Epithelial cell of umbilical artery (primary cell): ENCODE results near the gene DGUOK. TPM values are rescaled to one million over a fixed set of nuclear protein-coding genes. Genes with fewer than 3 reads are reported as not detected.

Source experiments
- total RNA-seq: library from RNA; depleted of rRNA; stranded (reverse); fragments of >200 nt; gene quantifications from 2 replicates; pipeline ENCODE4 v1.2.3, GENCODE V29; 2014

Gene DGUOK
- total RNA-seq = 48.2 and 62.7 TPM in 2 replicates

GRCh38 chr2:73926493-73927327, at the start of gene DGUOK:
Gene DGUOK (plus strand): TSS chr2:73926880. CDS start chr2:73926911, 31 bp downstream.

DNA sequence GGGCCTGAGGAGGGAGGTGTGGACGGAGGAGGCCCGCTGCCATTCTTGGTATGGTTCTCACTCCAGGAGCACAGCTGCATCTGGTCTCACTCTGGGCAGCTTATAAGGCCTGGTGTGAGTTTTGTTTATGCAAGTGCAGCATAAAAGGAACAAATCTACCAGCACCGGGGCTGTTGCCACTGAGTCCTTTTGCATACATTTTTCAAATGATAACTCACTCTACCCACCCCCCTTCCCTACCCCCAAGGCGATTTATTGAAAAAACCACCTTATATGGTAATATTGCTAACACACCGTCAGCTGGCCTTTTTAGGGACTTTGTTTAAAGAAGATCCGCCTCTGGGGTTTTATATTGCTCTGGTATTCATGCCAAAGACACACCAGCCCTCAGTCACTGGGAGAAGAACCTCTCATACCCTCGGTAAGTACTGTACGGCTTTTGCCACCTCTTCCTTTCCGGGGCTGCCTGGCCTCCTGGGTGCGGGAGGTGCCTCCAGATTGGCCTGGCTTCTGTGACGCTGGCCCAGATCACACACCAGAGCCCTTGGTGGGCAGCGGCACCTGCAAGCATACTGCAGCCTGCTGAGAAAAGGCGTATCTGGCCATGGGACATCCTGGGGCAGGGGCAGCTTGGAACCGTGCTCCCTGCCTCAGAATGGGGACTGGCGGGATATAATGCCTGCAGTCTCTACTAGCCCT, 33.9 kb upstream of the DGUOK start, which contains the start of gene ACTG2:
ACTG2 (plus strand) TSS at position 378 of the 699 bp plus-strand sequence. CDS start 8,304 bp downstream, outside the sequence.

DNA sequence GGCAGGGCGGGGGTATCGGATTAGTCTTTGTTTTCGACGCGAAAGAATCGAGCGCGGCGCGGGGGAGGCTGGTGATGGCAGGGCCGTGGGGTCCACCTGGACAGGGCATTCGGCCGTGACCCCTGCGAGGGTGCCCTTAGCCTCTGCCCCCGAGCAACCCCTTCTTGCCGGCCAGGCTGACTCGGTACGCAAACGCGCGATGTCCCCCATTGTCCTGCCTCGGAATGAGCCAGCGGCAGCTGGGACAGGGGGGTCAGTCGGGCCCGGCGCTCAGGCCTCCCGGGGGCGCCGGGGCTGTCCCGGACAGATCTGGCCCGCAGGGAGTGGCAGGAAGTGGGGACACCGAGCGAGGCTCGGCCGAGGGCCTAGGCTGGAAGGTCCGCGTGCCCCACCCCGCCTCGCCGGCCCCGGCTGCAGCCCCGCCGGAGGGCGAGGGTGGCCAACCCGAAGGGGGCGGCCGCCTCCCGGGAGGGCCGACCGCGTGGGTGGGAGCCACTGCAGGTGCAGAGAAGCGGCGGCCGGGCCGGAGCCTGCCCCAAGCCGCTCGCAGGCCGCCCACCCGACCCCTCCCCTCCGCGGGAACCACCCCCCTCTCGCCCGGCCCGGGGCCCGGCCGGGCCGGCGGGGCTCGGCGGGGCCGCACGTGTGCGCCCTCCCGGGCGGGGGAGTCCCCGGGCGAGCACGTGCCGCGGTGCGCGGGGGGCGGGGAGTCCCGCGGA, 57.7 kb downstream of the DGUOK start, which contains the start of gene TET3:
TET3 (plus strand) TSS at position 708 of the 719 bp plus-strand sequence. CDS start 1,494 bp downstream, outside the sequence.

Other genes with a start within 250 kb of the DGUOK start
- 50.3 and 56.2 TPM in 2 replicates for gene TPRKB, start 189.5 kb upstream of the DGUOK start, total RNA-seq
- 28.1 and 28.3 TPM in 2 replicates for gene DUSP11, start 146.8 kb upstream of the DGUOK start, total RNA-seq
- not detected in 2 replicates for gene C2orf78, start 142.7 kb upstream of the DGUOK start, total RNA-seq
- 14.0 and 17.6 TPM in 2 replicates for gene STAMBP, start 97.9 kb upstream of the DGUOK start, total RNA-seq
- gene ACTG2, start 33.9 kb upstream of the DGUOK start, total RNA-seq = 0.32 and 0.91 TPM in 2 replicates
- gene TET3, start 58.0 kb downstream of the DGUOK start, total RNA-seq = 3.2 and 3.5 TPM in 2 replicates
- 43.2 and 55.9 TPM in 2 replicates for gene BOLA3, start 221.0 kb downstream of the DGUOK start, total RNA-seq